Keratinocyte (primary cell): Measurements from ENCODE around the gene HOXB2. TPM values are rescaled to one million over a fixed set of nuclear protein-coding genes. Genes with fewer than 3 reads are reported as not detected.

Source experiments
- DNase-seq: peaks from one replicate; pipeline ENCODE4 v3.0.0-alpha.2; 2011; ENCODE audit warnings: low read depth, missing footprints, low spot score
- FAIRE-seq: peaks from 2 replicates; lab custom pipeline; 2011; peaks lifted over from hg19 to GRCh38; lab: Jason Lieb, UNC
- H2AFZ ChIP-seq: 2 replicates; pipeline ENCODE4 v1.6.0; 2012; ENCODE audit warnings: low read length, control low read depth, inconsistent platforms; ENCODE audit not compliant: control insufficient read depth
- H3K27ac ChIP-seq: 2 replicates; pipeline ENCODE4 v1.5.1; 2011; ENCODE audit warnings: low read length; ENCODE audit not compliant: control insufficient read depth, insufficient read depth
- H3K27me3 ChIP-seq: 3 replicates; pipeline ENCODE4 v1.6.0; 2011; ENCODE audit warnings: low read length; ENCODE audit not compliant: control insufficient read depth, insufficient read depth; ENCODE audit errors: extremely low read depth
- H3K36me3 ChIP-seq, 2 experiments: 2 replicates in 1 of 2; 3 replicates in 1 of 2; pipeline ENCODE4 v1.5.1; 2011; ENCODE audit warnings: low read length in 2 of 2, mild to moderate bottlenecking in 1 of 2; ENCODE audit not compliant: control insufficient read depth in 2 of 2, insufficient read depth in 2 of 2; ENCODE audit errors: extremely low read depth in 1 of 2
- H3K4me1 ChIP-seq: 3 replicates; pipeline ENCODE4 v1.5.1; 2011; ENCODE audit warnings: low read length; ENCODE audit not compliant: control insufficient read depth, insufficient read depth; ENCODE audit errors: extremely low read depth
- H3K4me2 ChIP-seq: 3 replicates; pipeline ENCODE4 v1.6.0; 2011; ENCODE audit warnings: low read depth, low read length; ENCODE audit not compliant: control insufficient read depth, insufficient read depth; ENCODE audit errors: extremely low read depth
- H3K4me3 ChIP-seq, 3 experiments: fragments of 200-600 bp in 1 of 3; sonication (generic) in 1 of 3; 2 replicates in 2 of 3; 3 replicates in 1 of 3; pipeline ENCODE4 v1.5.1; 2011 to 2016; ENCODE audit warnings: low read length in 3 of 3, mild to moderate bottlenecking in 3 of 3, control low read depth in 2 of 3, inconsistent platforms in 1 of 3, low read depth in 1 of 3, mixed read lengths in 1 of 3, mixed run types in 1 of 3, moderate library complexity in 1 of 3; ENCODE audit not compliant: control insufficient read depth in 2 of 3, insufficient read depth in 2 of 3; ENCODE audit errors: extremely low read depth in 1 of 3
- H3K79me2 ChIP-seq: 2 replicates; pipeline ENCODE4 v1.6.0; 2012; ENCODE audit warnings: low read length; ENCODE audit not compliant: control insufficient read depth, insufficient read depth
- H3K9ac ChIP-seq: 3 replicates; pipeline ENCODE4 v1.6.0; 2011; ENCODE audit warnings: low read length; ENCODE audit not compliant: control insufficient read depth, insufficient read depth; ENCODE audit errors: extremely low read depth
- H3K9me1 ChIP-seq: 3 replicates; pipeline ENCODE4 v1.6.0; 2011; ENCODE audit warnings: low read length; ENCODE audit not compliant: control insufficient read depth, insufficient read depth; ENCODE audit errors: extremely low read depth
- H3K9me3 ChIP-seq: 2 replicates; pipeline ENCODE4 v1.5.1; 2012; ENCODE audit warnings: low read depth, low read length; ENCODE audit not compliant: control insufficient read depth
- H4K20me1 ChIP-seq: 3 replicates; pipeline ENCODE4 v1.6.0; 2011; ENCODE audit warnings: low read length; ENCODE audit not compliant: control insufficient read depth, insufficient read depth; ENCODE audit errors: extremely low read depth
- EZH2 ChIP-seq: IDR thresholded peaks from one replicate; pipeline ENCODE4 v1.6.1; 2012; ENCODE audit warnings: inconsistent platforms, mild to moderate bottlenecking, low read length, moderate library complexity
- dilution Hi-C: fragments of 300-500 bp; cut with MboI; formaldehyde crosslinking; loops from one replicate; pipeline ENCODE4 v1.7.0; 2020; ENCODE audit warnings: low sequenced_read_pairs; ENCODE audit not compliant: extremely low pct_ligation_motif_present
- polyA plus RNA-seq, 5 experiments: library from polyadenylated mRNA; depleted of rRNA in 3 of 5; stranded (reverse) in 3 of 5; stranded (forward) in 1 of 5; unstranded in 1 of 5; fragments of >200 nt; gene quantifications; 1 replicate in 1 of 5; 2 replicates in 3 of 5; 3 replicates in 1 of 5; pipeline versions ENCODE4 v1.2.1 to v1.2.3, GENCODE V29; 2011 to 2012; ENCODE audit warnings: missing spikeins in 2 of 5, low read depth in 1 of 5, low replicate concordance in 1 of 5
- TF ChIP-seq, protein P1 (sequence below), 3 experiments: IDR thresholded peaks in 1 of 3; conservative IDR thresholded peaks in 1 of 3; optimal IDR thresholded peaks in 1 of 3; 2 replicates in 2 of 3; 3 replicates in 1 of 3; pipeline versions ENCODE3 to v1.5.1; 2011; ENCODE audit warnings: low read length in 3 of 3, mild to moderate bottlenecking in 3 of 3, moderate library complexity in 2 of 3, control low read depth in 1 of 3, inconsistent platforms in 1 of 3; ENCODE audit not compliant: insufficient read depth in 2 of 3; ENCODE audit errors: extremely low read depth in 1 of 3

Gene HOXB2
- polyA plus RNA-seq, 1 donor (not counting 4 experiments of a cell fraction or from before 2014, with no cell fraction given) = 3.8 TPM

DNA sequence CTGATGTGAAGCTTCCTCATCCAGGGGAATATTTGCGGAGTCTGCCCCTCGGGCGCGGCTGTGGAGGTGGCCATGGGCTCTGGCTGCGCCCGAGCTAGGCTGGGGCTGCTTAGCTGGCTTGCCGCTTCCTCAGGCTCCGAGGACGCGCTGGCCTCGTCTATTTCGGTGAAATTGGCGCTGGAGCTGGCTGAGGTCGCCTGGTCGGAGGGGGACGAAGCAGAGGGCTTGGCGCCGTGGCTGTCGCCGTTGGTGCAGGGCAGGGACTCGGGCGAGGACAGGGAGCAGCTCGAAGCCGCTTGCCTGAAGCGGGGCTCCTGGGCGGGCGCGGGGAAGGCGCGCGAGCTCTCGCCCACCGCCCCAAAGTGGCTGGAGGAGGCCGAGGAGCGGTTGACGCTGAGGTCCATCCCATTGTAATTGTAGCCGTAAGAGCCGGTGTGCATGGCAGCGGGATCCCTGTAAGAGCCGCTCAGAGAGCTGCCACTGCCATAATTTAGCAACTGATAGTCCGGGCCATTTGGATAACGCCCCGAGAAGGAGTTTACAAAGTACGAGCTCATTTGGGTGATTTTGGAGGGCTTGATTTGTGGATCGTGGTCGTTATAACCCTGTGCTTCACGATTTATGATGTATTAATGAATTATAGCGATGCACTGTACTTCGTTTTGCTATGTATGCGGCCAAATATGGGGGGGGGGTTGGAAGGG lies 48.4 kb upstream of the HOXB2 start, which contains the start of gene HOXB5:
Gene HOXB5 (minus strand): TSS at position 654 of the 704 bp plus-strand sequence. CDS start 97 bp downstream, at position 557.
- peak within 1 kb of the TSS; percentile 15 for H3K9ac ChIP-seq
- H3K4me2 ChIP-seq = peak within 1 kb of the TSS; percentile 89
- no peaks in the 10 kb centered on the region for H3K9me3 ChIP-seq
- no peak for FAIRE-seq
- H3K4me1 ChIP-seq = peaks cover 17% of the 10 kb centered on the region
- peak within 1 kb of the TSS; percentile 2 to 67 (median 58) for H3K4me3 ChIP-seq
- TF ChIP-seq EZH2 = peak; percentile 70
- TF ChIP-seq, protein P1, sequence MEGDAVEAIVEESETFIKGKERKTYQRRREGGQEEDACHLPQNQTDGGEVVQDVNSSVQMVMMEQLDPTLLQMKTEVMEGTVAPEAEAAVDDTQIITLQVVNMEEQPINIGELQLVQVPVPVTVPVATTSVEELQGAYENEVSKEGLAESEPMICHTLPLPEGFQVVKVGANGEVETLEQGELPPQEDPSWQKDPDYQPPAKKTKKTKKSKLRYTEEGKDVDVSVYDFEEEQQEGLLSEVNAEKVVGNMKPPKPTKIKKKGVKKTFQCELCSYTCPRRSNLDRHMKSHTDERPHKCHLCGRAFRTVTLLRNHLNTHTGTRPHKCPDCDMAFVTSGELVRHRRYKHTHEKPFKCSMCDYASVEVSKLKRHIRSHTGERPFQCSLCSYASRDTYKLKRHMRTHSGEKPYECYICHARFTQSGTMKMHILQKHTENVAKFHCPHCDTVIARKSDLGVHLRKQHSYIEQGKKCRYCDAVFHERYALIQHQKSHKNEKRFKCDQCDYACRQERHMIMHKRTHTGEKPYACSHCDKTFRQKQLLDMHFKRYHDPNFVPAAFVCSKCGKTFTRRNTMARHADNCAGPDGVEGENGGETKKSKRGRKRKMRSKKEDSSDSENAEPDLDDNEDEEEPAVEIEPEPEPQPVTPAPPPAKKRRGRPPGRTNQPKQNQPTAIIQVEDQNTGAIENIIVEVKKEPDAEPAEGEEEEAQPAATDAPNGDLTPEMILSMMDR (optimal IDR thresholded peaks at IDR 0.05 in 1 of 3, IDR thresholded peaks at IDR 0.05 in 1 of 3, conservative IDR thresholded peaks at IDR 0.05 in 1 of 3; ENCODE audit: extremely low read depth in 1 of 3, insufficient read depth in 2 of 3, low read length in 3 of 3) = no peak
- peaks cover 83% of the 10 kb centered on the region for H3K27me3 ChIP-seq
- H3K27ac ChIP-seq = no peak within 1 kb of the TSS
- peak within 1 kb of the TSS; percentile 87 for H2AFZ ChIP-seq
- no peak for DNase-seq
- H3K79me2 ChIP-seq = no peaks in the 10 kb centered on the region
- no peaks in the 10 kb centered on the region for H4K20me1 ChIP-seq
- no peaks in the 10 kb centered on the region for H3K9me1 ChIP-seq
- dilution Hi-C loops = no loop called here
- H3K36me3 ChIP-seq = peaks cover 0 to 4% of the 10 kb centered on the region in 2 experiments

DNA sequence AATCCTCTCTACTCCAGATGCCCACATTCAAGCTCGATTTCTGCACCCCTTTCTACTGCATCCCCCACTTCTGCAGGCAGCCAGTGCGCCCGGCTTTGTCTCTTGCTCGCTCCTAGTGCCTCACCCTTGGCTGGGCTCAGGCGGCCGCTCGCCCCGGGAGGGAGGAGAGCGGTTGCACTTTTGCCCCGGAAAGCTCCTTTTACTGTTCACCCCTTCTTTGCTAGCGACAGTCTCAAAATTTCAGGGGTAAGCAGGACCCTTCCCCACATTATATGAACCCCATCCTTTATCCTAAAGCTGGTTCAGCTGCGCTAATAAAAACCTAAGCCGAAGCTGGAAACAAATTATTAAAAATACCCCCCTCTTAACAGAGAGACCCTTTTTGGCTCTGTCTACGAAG lies 47.7 kb upstream of the HOXB2 start:
- TF ChIP-seq, protein P1 (optimal IDR thresholded peaks at IDR 0.05 in 1 of 3, IDR thresholded peaks at IDR 0.05 in 1 of 3, conservative IDR thresholded peaks at IDR 0.05 in 1 of 3; ENCODE audit: extremely low read depth in 1 of 3, insufficient read depth in 2 of 3, low read length in 3 of 3) = no peak
- TF ChIP-seq EZH2 = peak; percentile 13
- H3K9me3 ChIP-seq = no peaks in the 10 kb centered on the region
- peak overlapping the region; percentile 89 for H3K4me2 ChIP-seq
- dilution Hi-C loops = no loop called here
- no peak overlapping the region for H3K27ac ChIP-seq
- no peak for FAIRE-seq
- H3K4me3 ChIP-seq = peak overlapping the region in 1 of 3 experiments; percentile 67
- H3K36me3 ChIP-seq = peaks cover 0 to 4% of the 10 kb centered on the region in 2 experiments
- no peaks in the 10 kb centered on the region for H3K79me2 ChIP-seq
- no peaks in the 10 kb centered on the region for H4K20me1 ChIP-seq
- H3K9me1 ChIP-seq = no peaks in the 10 kb centered on the region
- DNase-seq = no peak
- peaks cover 17% of the 10 kb centered on the region for H3K4me1 ChIP-seq
- no peak overlapping the region for H3K9ac ChIP-seq
- no peak overlapping the region for H2AFZ ChIP-seq
- peaks cover 82% of the 10 kb centered on the region for H3K27me3 ChIP-seq
